Neural cell (in vitro differentiated cells): ENCODE data around the gene PSD2.

Experiments
- CTCF ChIP-seq: fragments of 450-650 bp; IDR thresholded peaks from 2 replicates; pipeline ENCODE4 v1.5.1; 2014; ENCODE audit warnings: antibody characterized with exemption, mild to moderate bottlenecking, moderate library complexity; ENCODE audit not compliant: poor library complexity, severe bottlenecking
- EP300 ChIP-seq: fragments of 450-650 bp; conservative IDR thresholded peaks from 2 replicates; pipeline ENCODE4 v1.6.1; 2014; ENCODE audit warnings: antibody characterized with exemption, mild to moderate bottlenecking, moderate library complexity; ENCODE audit not compliant: poor library complexity, severe bottlenecking
- EZH2 ChIP-seq: fragments of 200-600, 300-800 bp; shearing (Covaris generic), sonication (generic); IDR thresholded peaks from 2 replicates; pipeline ENCODE4 v1.6.1; 2014; ENCODE audit warnings: antibody characterized with exemption, low read length, borderline replicate concordance, mild to moderate bottlenecking; ENCODE audit not compliant: insufficient read depth, poor library complexity, severe bottlenecking
- MXI1 ChIP-seq: fragments of 450-650 bp; conservative IDR thresholded peaks from 2 replicates; pipeline ENCODE4 v1.6.1; 2014; ENCODE audit warnings: antibody characterized with exemption, mild to moderate bottlenecking; ENCODE audit not compliant: poor library complexity, severe bottlenecking
- POLR2AphosphoS5 ChIP-seq: IDR thresholded peaks from 2 replicates; pipeline ENCODE4 v1.6.1; 2012
- RAD21 ChIP-seq: fragments of 450-650 bp; conservative IDR thresholded peaks from 2 replicates; pipeline ENCODE4 v1.6.1; 2014; ENCODE audit warnings: antibody characterized with exemption, mild to moderate bottlenecking, moderate library complexity
- REST ChIP-seq: IDR thresholded peaks from 2 replicates; pipeline ENCODE4 v1.6.1; 2012; ENCODE audit warnings: borderline replicate concordance
- TAF1 ChIP-seq: IDR thresholded peaks from 2 replicates; pipeline ENCODE4 v1.6.1; 2012; ENCODE audit warnings: low read depth

GRCh38 chr5:139763930-139764791, 31.4 kb upstream of the PSD2 start:
- TF ChIP-seq CTCF (peak; percentile 38), RAD21 (no peak), EZH2 (no peak), POLR2AphosphoS5 (peak; percentile 44), REST (peak; percentile 40), MXI1 (peak; percentile 72), TAF1 (no peak), EP300 (peak; percentile 77)
